Right hindlimb (tissue), 1 donor: ENCODE data around the gene TRAPPC12.

Source experiments
- DNase-seq: peaks from one replicate; pipeline ENCODE4 v3.0.0-alpha.2; 2018

The TRAPPC12 gene

DNA sequence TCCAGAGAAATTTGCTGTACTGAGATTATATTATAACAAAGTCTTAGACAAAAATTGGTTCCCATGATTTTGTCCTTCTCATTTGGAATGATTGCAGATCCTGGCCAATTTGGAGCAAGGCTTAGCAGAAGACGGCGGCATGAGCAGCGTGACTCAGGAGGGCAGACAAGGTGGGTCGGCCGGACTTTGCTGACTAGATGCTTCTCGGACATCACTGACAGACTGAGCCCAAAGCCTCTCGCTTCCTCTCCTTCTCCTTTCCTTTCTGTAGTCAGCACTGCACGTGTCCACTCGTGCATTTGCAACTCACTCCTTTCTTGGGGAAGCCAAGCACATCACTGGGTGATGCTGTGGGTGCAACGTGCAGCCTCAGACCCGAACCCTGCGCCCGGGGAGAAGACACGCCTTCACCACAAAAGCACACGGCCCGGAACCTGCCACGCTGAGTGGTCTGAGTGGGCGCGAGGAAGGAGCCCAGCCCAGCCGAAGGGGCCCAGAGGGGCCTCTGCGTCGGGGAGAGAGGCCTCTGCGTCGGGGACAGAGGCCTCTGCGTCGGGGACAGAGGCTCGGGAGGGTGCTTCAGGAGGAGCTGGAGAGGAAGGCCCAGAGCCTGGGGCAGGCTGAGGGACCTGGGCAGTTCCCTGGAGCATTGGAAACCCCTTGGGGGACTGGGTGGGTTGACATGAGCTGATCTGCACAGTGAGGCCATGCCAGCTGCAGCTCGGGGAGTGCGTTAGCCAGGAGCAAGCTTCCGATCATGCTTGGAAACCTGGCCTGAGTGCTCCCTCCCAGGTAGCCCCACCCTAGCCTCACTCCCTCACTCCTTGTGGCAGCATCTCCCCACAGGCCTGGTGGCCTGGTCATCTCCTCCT, 78.3 kb downstream of the TRAPPC12 start:
- DNase-seq: no peak

DNA sequence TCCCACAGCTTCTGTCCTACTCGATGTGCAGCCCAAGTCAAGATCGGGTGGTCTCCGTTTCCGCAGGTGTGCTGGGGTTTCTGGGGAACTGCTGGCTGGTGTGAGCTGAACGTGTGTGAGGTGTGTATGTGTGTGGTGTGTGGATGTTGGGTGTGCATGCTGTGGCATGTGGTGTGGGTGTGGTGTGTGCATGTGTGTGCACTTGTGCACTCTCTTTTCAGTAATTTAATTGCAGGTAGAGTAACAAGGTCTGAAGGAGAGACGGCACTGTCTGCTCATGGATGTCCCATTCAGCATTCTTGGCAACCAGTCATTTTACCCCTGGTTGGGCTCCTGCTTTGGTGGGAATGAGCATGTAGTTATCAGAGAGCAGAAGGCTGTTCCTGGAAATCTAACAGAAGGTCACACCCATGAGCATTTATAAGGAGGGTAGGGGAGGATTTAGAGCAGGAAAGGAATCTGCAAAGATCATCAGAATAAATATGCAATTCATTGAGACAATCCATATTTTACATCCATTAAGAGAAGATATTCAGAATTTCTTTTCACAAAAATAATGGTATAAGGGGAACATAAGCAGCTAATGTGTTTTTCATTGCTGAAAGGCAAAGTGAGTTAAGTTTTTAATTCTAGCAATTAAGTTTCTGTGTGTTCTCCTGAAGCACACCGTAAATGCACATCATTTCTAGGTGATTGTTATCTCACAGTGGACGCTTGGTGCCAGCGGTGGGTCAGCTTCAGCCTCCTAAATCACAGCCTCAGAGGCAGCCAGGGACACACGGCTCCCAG, 79.1 kb downstream of the TRAPPC12 start:
- no peak for DNase-seq

DNA sequence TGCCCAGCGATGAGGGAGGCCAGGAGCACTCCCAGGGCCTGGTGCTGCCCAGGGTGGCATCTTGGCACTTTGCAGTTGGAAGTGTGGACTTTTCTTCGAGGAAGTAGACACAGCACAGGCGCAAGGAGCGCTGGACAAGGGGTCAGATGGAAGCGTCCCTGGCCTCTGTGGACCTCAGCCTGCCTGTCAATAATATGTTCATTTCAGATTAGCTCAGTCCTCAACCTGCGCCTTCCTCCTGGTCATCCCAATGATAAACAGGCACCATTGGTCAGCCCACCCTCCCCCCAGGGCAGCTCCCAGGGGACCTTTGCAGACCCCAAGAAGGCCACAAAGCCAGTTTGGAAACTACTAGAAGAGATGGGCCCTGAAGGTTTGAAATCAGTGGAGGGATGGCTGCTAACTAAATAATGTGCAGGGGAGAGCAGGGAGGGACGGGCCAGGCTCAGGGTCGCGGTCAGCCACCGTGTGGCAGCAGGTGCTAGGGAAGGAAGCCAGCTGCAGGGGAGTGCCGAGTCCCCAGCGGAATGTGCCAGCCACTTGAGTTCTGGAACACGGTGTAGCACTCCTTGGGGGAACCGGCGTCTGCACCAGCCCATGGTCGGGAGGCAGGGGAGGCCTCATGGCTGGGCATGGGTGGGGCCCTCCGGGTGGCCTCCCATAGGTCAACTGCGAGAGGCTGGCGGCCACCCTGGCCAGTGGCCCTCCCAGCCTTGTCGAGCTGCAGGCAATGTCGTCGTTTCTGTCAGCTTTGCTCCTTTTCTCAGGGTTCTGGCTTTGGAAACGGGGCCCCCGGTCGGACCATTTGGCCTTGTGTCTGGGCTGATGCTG, 79.9 kb downstream of the TRAPPC12 start:
- no peak for DNase-seq

DNA sequence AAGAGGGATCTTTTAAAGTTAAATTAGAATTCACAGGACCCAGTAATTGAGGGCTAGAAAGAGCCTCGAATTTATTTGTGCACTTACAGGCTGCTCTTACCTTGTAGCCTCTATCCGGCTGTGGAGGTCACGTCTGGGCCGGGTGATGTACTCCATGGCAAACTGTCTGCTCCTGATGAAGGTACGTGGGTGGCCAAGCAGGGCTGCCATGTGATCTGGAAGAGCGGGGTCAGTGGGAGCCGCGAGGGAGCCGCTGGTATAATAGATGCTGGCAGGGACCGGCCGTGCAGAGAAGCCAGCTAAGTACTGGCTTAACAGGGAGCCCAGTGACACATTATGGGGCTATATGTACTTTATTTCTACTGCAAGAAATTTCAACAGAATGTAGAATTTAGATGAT, 80.7 kb downstream of the TRAPPC12 start:
- DNase-seq: no peak

DNA sequence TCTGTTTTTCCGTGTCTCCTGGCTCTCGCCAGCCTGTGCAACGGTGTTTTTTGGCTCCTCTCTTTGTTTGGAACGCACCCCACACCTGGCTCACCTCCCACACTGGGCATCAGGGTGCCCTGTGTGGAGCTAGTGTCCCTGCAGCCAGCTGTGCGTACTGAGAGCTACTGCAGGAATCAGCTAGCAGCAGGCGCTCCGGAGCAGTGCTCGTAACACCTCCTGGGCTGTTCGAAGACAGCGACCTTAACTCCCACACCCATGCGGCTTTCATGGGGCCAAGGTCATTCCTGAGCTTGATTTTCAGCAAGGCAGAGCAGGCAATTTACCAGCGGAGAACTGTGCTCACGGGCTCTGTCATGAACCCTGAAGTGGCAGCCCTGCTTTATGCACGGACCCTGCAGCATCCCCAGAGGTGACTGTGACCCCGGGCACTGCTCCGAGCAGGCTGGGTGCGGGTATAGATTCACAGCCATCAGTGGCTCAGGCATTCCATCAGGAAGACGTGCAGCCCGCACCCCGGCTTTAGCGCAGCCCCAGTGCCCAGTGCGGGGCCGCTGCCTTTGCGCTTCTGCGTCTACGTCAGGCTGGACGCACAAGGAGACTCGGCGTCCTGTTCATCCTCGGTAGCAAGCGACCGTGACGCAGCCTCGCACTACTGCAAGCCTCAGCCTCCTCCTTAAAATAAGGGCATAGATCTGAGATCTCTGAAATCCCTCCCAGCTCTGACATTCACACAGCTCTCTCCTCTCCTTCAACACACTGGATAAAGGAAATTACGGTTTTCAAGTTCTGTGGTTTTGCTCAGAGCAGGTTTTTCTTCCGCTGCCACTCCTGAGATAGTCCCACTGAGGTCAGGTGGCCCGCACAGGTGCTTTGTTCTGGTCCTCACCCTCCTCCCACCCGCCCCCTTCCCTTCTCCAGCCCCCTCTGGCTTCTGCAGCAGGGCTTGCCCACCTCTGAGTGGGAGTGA, 81.6 kb downstream of the TRAPPC12 start:
- no peak for DNase-seq

DNA sequence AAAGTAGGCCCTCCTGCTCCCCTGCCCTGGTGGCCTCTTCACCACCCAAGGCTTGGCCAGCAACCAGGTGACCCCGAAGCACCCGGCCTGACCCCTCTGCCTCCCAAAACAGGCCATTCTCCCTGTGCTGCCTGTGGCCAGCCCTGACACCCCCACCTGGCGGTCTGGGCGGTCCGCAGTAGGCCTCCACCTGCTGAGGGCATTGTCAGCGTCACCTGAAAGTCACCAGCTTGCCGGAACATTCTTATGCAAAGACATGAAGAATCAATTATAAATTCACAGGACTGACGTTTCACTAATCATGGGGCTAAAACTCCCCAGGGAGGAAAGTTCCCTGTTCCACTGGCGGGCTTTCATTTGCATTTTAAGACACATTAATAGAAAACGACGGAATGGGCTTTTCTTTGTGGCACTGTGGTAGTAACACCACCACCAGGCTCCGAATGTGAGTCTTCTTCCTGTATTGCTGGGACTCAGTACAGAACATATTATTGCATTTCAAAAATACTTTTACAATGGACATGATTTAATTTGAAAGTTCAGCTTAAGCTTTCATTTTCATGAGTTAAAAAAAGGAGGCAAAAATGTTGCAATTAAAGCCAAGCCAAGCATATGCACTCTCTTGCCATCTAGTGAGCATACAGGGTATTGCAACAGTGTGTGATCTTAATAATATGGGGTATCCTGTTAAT, 82.5 kb downstream of the TRAPPC12 start:
- no peak for DNase-seq

DNA sequence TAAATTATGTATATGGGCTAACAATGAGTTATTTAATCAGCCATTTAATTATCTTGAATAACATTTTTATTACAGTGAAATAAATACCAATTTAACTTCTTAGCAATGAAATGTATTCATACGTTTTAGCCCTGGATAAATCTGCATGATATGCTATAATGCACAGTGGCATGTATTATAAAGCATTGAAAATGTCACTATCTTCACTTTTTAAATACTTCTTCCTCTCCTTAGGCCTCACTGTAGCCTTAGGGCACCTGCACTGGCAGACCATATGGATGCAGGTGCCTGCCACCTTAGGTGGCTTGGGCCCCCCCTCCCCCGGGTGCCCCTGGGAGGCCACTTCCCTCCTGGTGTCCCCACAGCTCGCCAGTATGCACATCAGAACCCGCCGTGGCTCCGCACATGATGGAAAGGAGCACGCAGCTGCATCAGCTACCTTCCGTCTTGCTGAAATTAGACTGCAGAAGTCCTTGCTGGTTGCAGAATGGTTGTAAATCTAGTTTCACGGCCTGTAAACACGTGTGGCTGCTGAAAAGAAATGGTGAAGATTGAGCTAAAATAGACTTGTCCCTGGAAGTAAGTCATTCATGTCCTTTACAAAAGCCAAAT, 83.1 kb downstream of the TRAPPC12 start:
- no peak for DNase-seq

DNA sequence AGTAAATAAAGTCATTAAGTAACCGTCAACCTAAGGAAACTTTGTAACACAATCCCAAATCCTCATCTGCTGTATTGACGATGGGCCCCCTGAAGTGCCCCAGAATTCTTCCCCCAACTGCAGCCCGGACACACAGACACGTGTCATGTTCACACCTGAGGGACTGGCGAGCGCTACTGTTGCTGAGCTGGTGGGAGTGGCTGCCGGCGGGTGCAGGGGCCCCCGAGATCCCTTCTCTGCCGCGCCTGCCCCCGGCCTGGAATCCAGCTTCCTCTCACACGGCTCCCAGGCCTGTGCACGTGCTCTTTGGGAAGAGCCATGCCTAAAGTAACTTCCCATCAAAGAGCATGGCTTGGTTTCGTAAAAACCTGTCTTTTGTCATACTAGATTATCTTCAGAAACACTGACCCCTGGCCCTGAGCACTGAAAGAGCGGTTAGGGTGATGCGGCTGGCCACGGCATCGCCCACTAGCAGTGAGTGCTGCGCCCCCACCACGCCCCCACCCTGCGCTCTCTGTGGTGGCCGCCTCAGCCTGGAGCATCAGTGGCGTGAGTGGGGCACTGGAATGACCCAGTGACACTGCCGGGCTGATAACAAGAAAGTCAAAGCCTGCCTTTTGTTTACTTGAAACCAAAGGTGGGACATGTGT, 83.8 kb downstream of the TRAPPC12 start:
- DNase-seq: no peak

DNA sequence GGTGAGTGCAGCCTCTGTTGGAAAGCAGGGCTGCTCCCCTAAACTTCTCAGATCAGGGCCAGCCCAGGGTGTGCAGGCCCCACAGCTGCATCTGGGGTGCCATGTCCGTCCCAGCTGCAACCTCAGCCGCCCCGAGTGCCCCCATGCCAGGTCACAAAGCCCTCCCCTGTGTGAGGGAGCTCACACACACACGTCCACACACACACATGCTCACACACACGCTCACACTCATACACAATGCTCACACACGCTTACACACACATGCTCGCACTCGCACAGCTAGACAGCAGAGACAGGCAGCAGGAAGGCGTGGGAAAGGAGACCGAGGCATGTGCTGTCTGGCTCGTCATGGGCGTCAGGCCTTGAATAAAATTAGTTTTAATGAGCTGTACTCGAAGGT, 84.5 kb downstream of the TRAPPC12 start:
- no peak for DNase-seq

DNA sequence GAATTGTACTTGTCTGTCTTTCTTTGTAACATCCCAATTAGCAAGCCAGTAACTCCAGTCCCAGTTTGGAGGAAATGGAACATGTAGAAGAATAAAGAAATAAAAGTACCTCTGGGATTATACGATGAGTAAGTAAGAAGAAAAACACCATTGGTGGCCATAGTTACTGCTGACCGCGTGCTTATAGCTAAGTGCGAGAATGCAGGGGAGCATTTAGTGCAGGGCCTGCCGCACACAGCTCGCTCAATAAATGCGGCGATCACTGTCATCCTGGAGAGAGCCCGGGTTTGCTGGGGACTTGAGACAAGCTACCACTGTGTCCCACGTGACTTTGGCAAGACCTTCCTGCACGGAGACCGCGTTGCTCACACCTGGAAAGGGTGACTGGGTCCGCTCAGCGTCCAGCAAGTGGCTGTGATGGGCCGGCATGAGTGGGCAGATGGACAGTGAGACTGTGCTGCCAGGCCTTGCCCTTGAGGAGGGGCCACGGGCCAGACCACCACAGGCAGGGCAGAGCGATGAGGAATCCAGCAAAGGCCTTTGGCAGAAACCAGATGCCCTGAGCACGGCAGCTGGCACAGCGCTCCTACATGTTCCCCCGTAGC, 85.0 kb downstream of the TRAPPC12 start:
- DNase-seq: no peak

DNA sequence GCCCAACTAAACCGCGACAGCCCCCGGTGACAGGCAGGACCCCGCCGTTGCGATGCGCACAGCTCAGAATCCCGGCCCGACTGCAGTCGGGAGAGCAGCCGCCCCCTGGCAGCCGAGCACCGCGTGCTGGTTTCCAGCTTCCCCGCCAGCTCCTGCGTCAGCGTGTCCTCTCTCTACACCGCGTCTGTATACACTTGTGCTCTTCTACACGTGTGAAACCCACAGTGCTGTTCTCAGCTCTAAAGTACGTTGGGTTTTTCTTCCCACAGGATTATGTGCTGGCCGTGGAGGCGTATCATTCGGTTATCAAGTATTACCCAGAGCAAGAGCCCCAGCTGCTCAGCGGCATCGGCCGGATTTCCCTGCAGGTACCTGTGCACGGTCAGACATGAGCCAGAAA, 85.8 kb downstream of the TRAPPC12 start:
- DNase-seq: no peak

DNA sequence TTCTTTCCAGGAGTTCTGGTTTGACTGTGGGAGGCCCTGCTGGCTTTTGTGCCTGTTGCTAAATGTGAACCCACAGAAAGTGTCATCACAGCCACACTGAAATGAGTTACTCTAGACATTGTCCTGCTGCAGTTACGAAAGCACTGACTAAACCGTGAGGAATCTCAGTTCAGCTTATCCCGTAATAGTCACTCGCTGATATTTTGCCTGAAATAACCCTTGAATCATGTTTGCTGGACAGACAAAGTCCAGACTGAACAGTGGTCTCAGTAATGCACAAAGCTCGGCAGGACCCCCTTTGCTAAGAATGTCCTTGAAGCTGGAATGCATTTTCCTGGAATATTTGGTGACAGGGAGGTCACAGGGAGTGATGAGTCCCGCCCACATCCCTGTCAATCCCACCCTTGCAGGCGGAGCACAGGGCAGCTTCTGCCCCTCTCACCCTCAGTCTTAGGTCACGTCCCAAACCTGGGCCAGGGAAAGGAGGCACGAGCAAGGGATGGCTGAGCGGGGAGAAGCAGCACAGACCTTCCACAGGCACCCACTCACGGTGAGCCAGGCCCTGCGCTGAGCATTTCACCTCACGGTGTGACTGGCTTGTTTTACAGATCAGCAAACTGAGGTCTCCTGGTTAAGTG, 86.5 kb downstream of the TRAPPC12 start:
- no peak for DNase-seq

DNA sequence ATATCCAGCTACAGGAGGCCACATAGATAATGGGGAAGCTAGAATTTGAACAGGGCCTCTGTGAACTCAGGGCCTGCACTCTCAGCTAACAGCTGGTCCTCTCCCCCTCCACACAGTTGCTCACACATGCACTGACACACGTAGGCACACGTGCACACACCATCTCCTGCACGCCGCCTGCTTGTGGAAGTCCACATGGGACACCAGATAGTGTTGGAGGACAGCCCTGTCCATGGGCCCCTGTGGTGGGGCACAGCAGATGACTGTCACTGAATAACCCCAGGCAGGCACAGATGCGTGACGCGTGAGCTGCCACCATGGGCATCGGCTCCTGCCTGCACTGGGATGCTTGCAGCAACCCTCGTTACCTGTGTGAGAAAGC, 87.0 kb downstream of the TRAPPC12 start:
- no peak for DNase-seq

DNA sequence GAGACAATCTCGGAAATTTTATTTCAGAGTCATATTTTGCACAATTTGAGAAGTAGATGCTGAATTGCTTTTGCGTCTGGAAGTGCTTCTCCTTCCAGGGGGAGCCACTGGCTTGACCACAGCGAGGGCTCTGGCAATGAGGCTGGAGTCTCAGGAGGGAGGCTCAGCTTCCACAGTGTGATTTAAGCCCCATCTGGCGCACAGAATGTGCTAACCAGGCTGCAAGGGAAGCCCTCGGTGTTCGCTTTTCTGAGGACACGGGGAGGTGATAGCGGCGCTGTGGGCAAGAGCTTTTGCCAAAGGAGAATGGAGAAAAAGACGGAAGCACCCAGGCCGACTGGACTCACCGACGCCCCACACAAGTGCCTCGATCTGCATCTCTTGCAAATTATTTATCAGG, 87.5 kb downstream of the TRAPPC12 start:
- no peak for DNase-seq

DNA sequence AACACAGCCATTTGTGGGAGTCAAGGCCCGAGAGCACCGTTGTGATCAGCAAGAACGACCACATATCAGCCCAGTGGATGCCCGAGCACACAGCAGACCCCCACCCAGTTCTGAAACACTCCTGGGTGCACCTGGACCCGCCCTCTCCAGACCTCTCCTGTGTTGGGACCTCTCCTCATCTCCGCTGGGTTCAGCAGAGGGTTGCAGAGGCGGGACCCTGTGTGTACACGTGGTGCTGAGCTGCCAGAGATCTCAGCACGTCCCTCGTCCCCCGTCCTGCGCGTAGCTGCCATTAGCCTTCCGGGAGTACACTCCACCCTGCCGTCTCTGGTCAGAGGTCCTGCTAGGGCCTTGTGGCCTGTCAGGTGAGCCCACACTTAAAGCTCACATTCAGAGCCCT, 88.2 kb downstream of the TRAPPC12 start:
- DNase-seq: no peak

DNA sequence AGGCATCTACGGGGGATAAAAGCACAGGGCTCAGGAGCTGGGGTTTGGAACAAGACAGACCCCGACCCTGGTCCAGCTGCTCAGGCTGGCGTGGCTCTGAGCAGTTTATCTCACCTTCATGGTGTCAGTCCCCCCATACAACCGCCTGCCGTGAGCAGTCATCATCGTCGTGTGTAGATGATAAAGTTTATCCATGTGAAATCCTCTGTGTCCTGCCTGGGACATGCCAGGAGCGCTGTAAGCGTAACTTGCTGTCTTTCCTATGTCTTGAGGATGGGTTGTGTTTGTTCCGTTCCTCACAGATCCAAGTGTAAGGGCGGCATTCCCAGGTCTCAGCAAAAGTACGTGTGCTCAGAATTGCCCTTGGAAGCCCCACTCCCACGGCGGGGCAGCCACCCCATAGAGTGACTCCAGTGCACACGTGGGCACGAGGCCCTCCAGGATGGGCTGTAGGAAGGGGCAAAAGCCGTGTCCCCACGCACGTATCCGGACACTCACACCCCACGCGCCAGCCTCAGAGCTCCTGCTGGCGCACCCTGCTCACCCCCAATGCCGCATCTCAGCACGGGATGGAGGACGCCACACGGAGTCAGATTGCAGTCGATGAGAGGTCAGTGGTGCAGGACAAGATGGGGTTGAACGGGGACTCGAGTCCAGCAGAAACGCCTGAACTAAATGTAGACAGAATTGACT, 88.9 kb downstream of the TRAPPC12 start:
- no peak for DNase-seq

DNA sequence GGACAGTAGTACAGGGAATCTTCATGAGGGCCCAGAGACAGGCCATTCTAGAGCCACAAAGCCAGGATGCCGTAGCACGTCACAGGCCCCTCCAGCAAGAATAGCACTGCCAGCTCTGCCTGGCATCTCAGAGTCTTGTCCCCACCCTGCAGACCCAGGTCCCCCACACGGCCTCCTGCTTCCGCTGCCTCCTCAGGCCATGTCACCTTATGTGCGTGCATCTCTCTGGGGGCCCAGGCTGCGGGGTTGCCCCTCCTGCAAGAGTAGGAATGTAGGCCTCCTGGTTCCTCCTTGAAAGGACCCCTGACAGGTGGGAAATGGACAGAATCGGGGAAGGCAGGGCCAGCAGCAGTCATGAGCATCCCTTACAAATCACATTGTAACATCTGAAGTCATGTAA, 90.0 kb downstream of the TRAPPC12 start:
- no peak for DNase-seq

DNA sequence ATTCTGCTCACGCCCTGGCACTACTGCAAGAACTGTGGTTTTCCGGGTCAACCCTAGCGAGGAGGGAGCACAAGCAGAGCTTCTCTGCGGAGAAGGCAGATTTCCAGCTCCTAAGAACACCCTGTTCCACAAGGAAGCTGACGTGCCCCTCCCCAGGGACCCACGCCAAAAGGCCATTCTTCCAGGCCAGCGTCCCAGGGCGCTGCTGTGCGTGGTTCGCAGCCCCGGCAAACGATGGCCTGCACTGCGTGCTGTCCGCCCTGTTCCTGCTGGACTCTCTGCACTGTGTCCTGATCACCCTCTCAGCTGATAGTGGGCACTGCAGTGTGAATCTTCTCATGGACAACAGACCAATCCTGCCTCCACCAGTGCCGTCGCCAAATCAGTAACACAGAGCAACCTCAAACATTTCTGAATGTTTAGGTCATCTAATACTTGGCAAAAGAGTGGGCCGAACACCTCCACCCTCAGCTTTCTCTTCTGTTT, 90.7 kb downstream of the TRAPPC12 start:
- no peak for DNase-seq
